HG02840 (cell line): ENCODE data around the gene RANBP3L.

ENCODE experiments used
- ATAC-seq: cut with Tn5 transposase; IDR thresholded peaks from one replicate; pipeline ENCODE4 v1.9.1; 2021; ENCODE audit warnings: mild to moderate bottlenecking, moderate library complexity, moderate number of reproducible peaks; ENCODE audit not compliant: unreplicated experiment, low FRiP score

Gene RANBP3L

DNA sequence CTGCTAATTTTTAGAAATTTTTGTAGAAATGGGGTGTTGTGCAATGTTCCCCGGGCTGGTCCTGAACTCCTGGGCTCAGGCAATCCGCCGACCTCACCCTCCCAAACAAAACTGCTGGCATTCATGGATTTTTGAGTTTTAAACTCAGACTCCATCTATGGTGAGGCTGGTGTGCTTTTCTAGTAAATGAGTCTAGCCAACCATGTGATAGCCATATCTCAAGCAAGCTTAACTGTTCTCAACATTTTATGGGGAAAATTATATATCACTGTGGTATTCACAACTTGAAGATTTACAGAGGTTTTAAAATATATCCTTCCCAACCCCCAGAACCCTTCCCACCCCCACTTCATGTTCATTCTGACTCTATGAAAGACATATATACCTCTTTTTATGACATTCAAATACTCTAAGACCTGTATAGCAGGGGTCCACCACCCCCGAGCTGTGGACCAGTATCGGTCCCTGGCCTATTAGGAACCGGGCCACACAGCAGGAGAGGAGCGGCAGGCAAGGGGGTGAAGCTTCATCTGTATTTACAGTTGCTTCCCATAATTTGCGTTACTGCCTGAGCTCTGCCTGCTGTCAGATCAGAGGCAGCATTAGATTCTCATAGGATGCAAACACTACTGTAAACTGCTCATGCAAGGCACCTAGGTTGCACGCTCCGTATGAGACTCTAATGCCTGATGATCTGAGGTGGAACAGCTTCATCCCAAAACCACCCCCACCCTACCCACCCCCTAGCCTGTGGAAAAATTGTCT lies 55.5 kb downstream of the RANBP3L start:
- no peak for ATAC-seq

GRCh38 chr5:36244076-36244475 lies 57.6 kb downstream of the RANBP3L start:
- no peak for ATAC-seq

DNA sequence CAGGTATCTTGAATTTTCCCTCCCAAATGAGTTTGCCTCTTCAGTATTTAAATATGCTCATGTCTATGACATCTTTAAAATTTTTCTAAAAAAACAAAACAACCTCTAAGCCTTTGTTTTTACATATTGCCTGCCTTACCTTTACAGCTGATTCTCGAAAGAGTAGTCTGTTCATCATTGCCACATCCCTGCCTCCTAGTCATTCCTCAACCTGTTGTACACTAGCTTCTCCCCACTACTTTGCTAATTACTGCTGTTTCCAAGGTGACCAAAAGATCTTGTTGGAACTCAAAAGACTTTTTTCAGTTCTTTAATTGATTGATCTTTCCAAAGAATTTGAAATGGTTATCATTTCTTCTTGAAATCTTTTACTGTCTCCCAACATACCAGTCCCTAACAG lies 58.0 kb downstream of the RANBP3L start:
- no peak for ATAC-seq

GRCh38 chr5:36242534-36243485 lies 58.9 kb downstream of the RANBP3L start:
- no peak for ATAC-seq

- peak; percentile 90 for ATAC-seq
Observed at GRCh38 chr5:36241631-36242533, 59.8 kb downstream of the RANBP3L start, which contains the start of gene NADK2. Gene NADK2 (minus strand): TSS chr5:36241925. CDS start chr5:36241798, 127 bp downstream.

DNA sequence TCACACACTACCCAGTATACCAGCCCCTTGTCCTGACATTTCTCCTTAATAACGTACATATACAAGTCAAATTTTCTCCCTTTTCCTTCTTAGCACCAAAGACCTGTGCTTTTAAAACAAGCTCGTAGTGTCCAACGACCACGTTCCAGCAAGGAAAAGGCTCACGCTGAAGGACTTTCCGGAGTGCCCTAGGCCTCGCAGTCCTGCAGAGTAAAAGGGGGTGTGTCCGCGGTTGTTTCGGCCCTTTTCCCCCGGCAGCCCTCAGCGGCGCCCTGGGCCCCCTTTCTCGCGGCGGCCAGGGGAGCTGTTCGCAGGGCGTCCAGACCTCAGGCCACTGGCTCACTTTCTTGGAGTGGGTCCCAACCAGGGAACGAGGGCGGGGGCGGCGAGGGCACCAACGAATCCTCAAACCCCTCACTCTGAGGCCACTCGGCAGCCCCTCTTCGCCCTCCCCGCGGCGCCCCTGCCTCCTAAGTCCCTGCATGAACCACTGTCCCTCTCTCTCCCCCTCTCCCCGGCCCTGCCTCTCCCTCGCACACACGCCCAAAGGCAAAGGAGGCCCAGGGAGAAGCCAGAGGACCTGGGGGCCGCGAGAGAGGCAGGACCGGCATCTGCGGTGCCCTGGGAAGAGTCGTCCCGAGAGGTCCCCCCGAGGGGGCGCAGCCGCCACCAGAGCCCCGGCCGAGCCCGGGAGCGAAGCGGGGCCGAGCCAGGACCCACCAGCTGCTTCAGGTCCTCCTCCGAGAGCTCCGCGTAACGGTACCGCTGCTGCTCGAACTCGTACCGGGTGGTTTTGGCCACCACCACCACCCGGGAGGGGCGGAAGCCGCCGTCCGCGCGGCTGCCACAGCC lies 60.7 kb downstream of the RANBP3L start:
- peak; percentile 37 for ATAC-seq

DNA sequence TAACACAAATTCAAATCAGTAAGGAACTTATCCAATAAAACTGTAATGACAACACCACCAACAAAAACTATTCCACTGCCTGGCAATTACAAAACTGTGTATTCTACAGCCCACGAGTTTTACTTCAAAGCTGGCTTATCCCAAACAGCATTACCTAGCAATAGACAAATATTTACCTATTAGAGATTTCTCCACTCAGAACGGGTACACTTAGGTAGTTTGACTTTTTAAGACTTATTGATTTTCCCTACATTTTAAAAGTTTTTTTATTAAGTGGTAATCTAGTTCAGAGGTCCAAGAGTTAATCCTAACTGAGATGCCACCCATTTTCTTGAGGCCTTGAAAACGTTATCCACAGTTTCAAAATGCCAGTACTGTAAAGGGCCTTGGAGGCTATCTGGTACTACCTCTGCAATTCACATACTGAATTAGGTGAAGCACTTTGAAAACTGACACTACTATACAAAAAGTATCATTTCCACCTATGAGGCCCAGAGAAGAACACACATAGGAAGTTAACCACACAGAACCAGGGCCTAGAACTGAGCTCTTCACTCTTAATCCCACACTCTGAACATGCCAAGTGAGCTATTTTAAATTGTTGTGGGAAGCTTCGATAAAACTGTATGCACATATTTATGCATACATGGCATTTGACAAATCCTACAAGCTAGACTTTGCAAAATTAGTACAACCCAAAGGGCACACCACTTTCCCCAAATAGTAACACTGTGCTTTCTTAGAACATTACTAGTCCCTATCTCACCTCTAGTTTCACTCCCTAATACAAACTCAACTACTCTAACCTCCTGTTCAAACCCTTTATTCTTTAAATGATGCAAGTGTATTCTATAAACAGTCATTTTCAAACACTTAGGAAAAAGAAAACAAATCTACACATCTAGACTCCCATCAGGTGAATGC lies 62.1 kb downstream of the RANBP3L start:
- no peak for ATAC-seq

DNA sequence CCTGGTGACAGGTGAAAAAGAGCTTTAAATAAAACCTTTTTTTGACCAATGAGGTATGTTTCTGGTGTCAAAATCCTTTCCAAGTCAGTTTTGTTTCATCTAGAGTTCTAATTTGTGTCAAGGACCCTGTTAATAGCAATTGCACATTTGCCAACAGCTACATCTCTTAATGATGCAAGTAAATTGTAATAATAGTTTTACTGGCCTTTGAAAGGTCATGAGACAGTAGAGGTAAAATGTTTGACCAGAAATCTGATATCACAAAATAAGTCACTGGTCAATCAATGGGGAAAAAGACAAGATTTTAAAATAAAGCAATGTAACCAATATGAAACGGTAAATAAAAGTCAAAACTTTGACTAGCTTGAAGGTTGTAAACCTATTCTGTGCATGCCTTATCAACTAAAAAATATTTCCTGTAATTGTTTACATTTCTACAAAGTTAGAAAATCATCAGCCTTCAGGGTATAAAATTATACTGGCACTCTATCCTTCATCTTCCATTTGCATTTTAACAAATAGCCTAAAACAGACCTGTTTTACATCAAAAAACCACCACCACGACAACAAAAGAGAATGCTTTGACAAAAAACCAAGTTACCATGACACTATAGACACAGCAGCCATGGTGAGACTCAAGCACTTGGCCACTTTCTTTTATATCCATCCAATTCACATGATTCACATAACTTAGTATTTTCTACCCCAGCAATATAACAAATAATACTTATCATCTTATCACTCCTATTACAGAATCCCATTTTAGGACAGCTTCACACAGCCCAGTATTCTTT lies 63.0 kb downstream of the RANBP3L start:
- no peak for ATAC-seq

GRCh38 chr5:36237751-36238150 lies 64.0 kb downstream of the RANBP3L start:
- ATAC-seq: no peak

GRCh38 chr5:36236801-36237200 lies 64.9 kb downstream of the RANBP3L start:
- ATAC-seq: no peak

GRCh38 chr5:36232533-36232932 lies 69.2 kb downstream of the RANBP3L start:
- ATAC-seq: no peak

DNA sequence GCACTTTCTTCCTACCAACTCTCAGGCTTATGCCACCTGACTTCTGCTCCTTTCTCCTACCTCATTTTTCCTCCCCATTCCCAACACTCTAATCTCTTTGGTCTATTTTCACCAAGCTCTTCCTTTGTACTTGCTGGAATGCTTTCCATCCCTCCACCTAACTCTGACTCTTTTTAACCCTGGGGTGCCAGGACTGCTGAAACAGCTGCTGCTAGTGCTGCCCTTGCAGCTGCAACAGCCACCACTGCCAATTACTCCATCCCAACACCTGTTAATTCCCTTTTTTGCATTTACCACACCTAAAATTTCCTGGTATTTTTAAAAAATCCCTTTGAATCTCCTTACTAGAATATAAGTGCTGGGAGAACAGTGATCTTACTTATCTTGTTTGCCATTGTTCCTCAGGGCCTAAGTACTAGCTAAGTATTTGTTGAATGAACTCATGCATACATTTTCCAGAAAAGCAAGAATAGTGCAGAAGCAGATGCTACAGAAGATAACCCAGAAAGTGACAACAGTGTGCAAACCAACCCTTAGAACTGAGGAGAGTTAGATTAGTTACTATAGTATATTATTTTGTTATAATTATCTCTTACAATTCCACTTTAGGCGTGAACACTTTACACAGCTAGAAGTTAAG lies 71.4 kb downstream of the RANBP3L start:
- no peak for ATAC-seq

DNA sequence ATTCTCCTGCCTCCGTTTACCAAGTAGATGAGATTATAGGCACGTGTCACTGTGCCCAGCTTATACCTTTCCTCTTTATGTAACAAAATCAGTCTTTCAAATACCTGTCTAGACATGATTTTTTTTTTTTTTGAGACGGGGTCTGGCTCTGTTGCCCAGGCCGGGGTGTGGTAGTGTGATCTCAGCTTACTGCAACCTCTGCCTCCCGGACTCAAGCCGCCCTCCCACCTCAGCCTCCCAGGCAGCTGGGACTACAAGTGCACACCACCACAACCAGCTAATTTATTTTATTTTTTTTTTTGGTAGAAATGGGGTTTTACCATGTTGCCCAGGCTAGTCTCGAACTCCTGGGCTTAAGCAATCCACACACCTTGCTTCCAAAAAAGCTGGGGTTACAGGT lies 73.2 kb downstream of the RANBP3L start:
- no peak for ATAC-seq

DNA sequence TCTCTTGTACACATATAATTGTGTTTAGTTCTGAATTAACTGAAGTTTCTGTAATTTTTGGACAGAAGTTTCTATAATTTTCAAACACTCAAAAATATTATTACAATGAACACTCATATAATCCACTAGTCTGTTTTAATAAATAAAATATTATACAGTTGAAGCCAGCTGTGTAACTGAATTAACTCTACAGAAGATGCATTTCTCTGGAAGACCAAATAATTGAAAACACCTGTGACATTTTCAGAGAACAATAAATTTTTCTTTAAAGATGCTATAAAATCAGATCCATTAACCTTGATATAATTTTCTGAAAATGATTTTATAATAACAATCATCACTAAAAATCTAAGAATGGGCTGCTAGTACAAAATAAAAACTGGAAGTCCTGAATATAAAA lies 74.7 kb downstream of the RANBP3L start:
- ATAC-seq: no peak

GRCh38 chr5:36222620-36223019 lies 79.1 kb downstream of the RANBP3L start:
- ATAC-seq: no peak

- ATAC-seq: no peak
Observed at GRCh38 chr5:36217988-36218387, 83.7 kb downstream of the RANBP3L start.

DNA sequence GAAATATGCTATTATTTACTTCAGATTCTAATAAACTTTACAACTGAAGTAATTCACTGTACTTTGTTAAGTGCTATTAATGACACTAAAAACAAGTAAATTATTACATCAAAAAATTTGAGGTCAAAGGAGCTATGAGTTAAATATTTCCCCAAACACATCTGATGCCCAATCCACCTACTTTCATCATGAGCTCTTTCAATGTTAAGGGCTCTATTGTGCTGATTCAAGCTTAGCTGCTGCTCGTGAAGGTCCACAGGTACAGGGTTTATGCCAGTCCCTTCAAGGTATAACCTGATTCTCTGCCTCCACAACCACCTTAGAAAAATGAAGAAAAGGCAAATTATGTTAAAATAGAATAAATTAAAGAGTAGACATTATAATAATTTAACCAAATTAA lies 84.1 kb downstream of the RANBP3L start:
- ATAC-seq: no peak
